OCI-LY3 (cell line): ENCODE measurements around the gene BAD.

ENCODE experiments used
- CTCF ChIP-seq: fragments of 200-600, 300-600 bp; sonication (generic); IDR thresholded peaks from 2 replicates; pipeline ENCODE4 v1.5.1; 2014; ENCODE audit warnings: antibody characterized with exemption, low read length, low read depth
- EZH2phosphoT487 ChIP-seq: fragments of 200-600 bp; shearing (Covaris generic); IDR thresholded peaks from 2 replicates; pipeline ENCODE4 v1.6.1; 2018; ENCODE audit warnings: antibody characterized with exemption, mixed run types, low read depth

DNA sequence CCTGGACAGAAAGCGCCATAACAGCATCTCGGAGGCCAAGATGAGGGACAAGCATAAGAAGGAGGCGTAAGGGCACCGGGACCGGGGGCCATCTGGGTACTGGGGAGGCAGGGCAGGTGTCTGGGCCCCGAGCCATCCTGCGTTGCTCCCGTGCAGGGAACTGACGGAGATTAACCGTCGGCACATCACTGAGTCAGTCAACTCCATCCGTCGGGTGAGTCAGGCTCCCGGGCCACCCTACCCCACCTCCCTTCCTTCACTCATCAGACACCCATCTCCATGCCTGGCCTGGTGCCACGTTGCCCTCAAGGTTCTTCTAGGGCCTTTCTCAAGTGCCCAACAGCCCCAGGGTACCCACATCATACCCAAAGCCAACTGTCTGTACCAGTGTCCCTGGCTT is 18.1 kb downstream of the BAD start:
- no peak for TF ChIP-seq CTCF
- TF ChIP-seq EZH2phosphoT487, result no peak
